Brain microvascular endothelial cell (primary cell): Measurements from ENCODE around the gene KDM1B.

Experiments
- DNase-seq: peaks from one replicate; pipeline ENCODE4 v3.0.0-alpha.2; 2020
- H3K27ac ChIP-seq: fragments of 250-450 bp; sonication (Bioruptor Pico); 2 replicates; pipeline ENCODE4 v1.5.1; 2020; ENCODE audit warnings: mild to moderate bottlenecking, moderate library complexity
- H3K27me3 ChIP-seq: fragments of 250-450 bp; sonication (Bioruptor Pico); replicated peaks from 2 replicates; pipeline ENCODE4 v1.5.1; 2020; ENCODE audit warnings: mild to moderate bottlenecking
- H3K36me3 ChIP-seq: fragments of 250-450 bp; sonication (Bioruptor Pico); replicated peaks from 2 replicates; pipeline ENCODE4 v1.5.1; 2020; ENCODE audit warnings: mild to moderate bottlenecking
- H3K4me3 ChIP-seq: 2 replicates; pipeline ENCODE4 v1.5.1; 2011; ENCODE audit warnings: low read depth, mild to moderate bottlenecking, control low read depth, low read length, moderate library complexity
- in situ Hi-C: cut with HindIII; loops from 2 replicates; pipeline ENCODE4 v1.10.0; 2017; ENCODE audit warnings: low sequenced_read_pairs, low pct_ligation_motif_present
- TF ChIP-seq, protein P1 (sequence below): IDR thresholded peaks from 2 replicates; pipeline ENCODE4 v1.5.1; 2011; ENCODE audit warnings: low read depth, mild to moderate bottlenecking, moderate library complexity, low read length, control low read depth, inconsistent platforms; ENCODE audit errors: missing control alignments

Gene KDM1B

DNA sequence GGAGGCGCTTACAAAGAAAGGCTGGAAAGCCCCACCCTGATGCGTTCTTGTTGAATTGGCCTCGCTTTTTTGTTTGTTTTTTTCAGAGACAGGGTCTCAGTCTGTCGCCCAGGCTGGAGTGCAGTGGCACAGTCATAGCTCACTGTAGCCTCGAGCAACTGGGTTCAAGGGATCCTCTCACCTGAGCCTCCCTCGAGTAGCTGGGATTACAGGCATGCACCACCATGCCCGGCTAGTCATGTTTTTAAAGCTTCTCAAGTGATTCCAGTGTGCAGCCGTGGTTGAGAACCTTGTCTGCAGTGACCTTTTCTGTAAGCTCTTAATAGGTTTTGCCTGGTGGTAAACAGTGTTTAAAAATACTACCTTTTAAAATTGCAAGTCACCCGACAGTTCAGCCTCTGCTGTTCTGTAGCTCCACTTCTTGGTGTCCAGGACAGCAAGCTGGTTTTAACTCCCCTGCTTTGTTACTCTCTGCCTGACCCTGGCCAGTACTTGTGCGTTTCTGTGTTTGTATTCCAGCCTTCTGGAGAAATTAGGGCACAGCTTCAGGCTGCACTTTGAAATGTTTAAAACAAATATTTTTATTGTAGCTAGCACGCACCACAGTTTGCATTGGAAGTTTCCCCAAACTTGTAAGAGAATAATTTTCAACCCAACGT, 54.4 kb downstream of the KDM1B start:
- Histone ChIP-seq H3K27me3 (no peaks in the 10 kb centered on the region), H3K27ac (no peak overlapping the region), H3K36me3 (no peaks in the 10 kb centered on the region), H3K4me3 (no peak overlapping the region)
- TF ChIP-seq, protein P1, sequence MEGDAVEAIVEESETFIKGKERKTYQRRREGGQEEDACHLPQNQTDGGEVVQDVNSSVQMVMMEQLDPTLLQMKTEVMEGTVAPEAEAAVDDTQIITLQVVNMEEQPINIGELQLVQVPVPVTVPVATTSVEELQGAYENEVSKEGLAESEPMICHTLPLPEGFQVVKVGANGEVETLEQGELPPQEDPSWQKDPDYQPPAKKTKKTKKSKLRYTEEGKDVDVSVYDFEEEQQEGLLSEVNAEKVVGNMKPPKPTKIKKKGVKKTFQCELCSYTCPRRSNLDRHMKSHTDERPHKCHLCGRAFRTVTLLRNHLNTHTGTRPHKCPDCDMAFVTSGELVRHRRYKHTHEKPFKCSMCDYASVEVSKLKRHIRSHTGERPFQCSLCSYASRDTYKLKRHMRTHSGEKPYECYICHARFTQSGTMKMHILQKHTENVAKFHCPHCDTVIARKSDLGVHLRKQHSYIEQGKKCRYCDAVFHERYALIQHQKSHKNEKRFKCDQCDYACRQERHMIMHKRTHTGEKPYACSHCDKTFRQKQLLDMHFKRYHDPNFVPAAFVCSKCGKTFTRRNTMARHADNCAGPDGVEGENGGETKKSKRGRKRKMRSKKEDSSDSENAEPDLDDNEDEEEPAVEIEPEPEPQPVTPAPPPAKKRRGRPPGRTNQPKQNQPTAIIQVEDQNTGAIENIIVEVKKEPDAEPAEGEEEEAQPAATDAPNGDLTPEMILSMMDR = no peak
- DNase-seq = no peak
- in situ Hi-C loops = no loop called here

DNA sequence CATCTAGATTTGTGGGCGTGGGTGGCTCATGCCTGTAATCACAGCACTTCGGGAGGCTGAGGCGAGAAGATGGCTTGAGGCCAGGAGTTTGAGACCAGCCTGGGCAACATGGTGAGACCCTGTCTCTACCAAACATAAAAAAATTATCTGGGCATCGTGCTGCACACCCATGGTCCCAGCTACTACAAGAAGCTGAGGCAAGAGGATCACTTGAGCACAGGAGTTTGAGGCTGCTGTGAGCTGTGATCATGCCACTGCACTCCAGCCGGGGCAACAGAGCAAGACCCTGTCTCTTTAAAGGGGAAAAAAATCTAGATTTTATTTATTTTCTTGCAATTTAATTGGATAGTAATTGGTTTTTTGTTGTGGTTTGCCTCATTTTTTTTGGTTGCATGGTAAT, 55.5 kb downstream of the KDM1B start:
- Histone ChIP-seq H3K27me3 (no peaks in the 10 kb centered on the region), H3K27ac (no peak overlapping the region), H3K36me3 (no peaks in the 10 kb centered on the region), H3K4me3 (no peak overlapping the region)
- no peak for DNase-seq
- in situ Hi-C loops = no loop called here
- TF ChIP-seq, protein P1 = no peak

DNA sequence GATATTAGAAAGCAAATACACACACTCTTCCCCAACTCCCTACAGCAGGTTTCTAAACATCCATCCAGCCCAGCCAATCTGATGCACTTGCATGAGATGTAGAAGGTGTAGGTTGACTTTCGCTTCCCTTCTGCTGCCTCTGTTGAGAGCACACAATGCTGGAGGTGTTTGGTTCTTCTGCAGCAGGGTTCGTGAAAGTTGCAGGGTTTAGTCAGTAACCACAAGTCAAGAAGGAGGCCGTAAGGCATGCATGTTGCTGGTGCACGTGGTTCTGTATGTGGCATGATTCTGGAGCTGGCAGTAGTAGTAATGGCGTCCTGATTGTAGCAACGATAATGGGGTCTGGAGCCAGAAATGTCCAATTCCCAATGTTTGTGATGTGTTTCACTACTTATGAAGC, 56.1 kb downstream of the KDM1B start:
- in situ Hi-C loops = no loop called here
- TF ChIP-seq, protein P1 = no peak
- no peak for DNase-seq

DNA sequence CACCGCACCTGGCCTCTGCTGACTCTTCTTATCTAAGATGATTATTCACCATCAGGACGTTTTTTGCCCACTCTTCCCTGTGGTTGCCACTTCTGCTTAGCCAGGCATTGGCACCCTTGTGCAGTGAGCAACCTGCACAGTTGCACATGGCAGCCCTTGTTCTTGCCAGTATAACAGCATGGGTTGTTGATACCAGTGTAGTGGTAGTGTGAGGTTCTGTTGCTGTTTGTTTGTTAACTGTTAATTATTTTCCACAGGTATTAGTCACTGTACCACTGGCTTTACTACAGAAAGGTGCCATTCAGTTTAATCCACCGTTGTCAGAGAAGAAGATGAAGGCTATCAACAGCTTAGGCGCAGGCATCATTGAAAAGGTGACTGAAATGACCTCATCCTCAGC, 57.0 kb downstream of the KDM1B start:
- TF ChIP-seq, protein P1 = no peak
- no peak for DNase-seq
- H3K36me3 ChIP-seq = no peaks in the 10 kb centered on the region

More for the DNA sequence above, 56.1 kb downstream of the KDM1B start:
- Histone ChIP-seq H3K27me3 (no peaks in the 10 kb centered on the region), H3K36me3 (no peaks in the 10 kb centered on the region), H3K27ac (no peak overlapping the region), H3K4me3 (no peak overlapping the region)

DNA sequence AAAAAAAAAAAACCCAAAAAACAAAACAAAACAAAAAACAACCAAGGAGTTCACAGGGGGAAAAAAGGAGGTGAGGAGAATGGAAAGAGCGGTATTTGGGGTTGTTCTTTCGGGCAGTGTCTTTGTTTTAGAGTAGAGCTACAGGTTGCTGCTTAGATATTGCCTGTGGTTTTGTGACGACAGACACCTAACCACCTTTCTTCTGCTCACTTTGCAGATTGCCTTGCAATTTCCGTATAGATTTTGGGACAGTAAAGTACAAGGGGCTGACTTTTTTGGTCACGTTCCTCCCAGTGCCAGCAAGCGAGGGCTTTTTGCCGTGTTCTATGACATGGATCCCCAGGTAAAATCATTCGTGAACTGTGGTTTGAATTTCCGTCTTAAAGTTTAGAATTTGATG, 58.2 kb downstream of the KDM1B start:
- Histone ChIP-seq H3K36me3 (no peaks in the 10 kb centered on the region), H3K4me3 (no peak overlapping the region), H3K27ac (no peak overlapping the region), H3K27me3 (no peaks in the 10 kb centered on the region)
- no peak for DNase-seq
- in situ Hi-C loops = no loop called here
- TF ChIP-seq, protein P1 = no peak

More for the DNA sequence above, 57.0 kb downstream of the KDM1B start:
- Histone ChIP-seq H3K27ac (no peak overlapping the region), H3K4me3 (no peak overlapping the region), H3K27me3 (no peaks in the 10 kb centered on the region)
- in situ Hi-C loops = no loop called here

DNA sequence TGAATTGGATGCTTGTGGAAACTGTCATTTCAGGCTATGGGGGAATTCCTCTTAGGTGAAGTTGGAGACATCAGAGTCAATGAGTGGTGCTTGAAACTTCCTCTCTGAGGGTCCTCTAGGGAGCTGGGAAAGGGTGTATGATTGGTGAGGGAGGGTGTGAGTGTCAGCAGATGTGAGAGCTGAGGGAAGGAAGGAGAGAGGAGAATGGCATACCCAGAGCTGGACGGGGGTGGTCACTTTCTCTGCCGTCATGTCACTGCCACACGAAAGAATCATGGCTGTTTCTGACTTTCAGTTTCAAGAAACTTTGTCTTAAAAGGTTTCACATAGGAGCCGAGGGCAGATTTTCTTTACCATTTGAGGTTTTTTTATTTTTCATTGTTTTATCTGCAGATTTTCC, 58.8 kb downstream of the KDM1B start:
- Histone ChIP-seq H3K36me3 (no peaks in the 10 kb centered on the region), H3K4me3 (no peak overlapping the region)
- in situ Hi-C loops = no loop called here

More for the DNA sequence above, 58.8 kb downstream of the KDM1B start:
- H3K27me3 ChIP-seq = no peaks in the 10 kb centered on the region
- no peak for DNase-seq
- TF ChIP-seq, protein P1 = no peak
- H3K27ac ChIP-seq = no peak overlapping the region
